HEK293 (cell line): ENCODE data around the gene TMED4.
A peak's percentile ranks its signal among the peaks of the same experiment; 100 is the strongest.

Experiments used
- CTCF ChIA-PET: fragments of 350-600 bp; formaldehyde crosslinking; extraction: SDS; loops from one replicate; lab custom pipeline; 2021; ENCODE audit warnings: antibody characterized with exemption; lab: Yijun Ruan, JAX
- POLR2A ChIA-PET: fragments of 300-600 bp; formaldehyde crosslinking; extraction: SDS; loops from one replicate; lab custom pipeline; 2020; ENCODE audit warnings: antibody characterized with exemption, inconsistent platforms; lab: Yijun Ruan, JAX
- H3K27ac ChIP-seq: fragments of 200-500 bp; sonication (Bioruptor generic); 2 replicates; pipeline ENCODE4 v1.5.1; 2014; ENCODE audit warnings: low read depth, low read length, control low read depth, inconsistent platforms; ENCODE audit errors: extremely low read depth
- H3K36me3 ChIP-seq, 2 experiments: fragments of 200-500 bp in 1 of 2; sonication (Bioruptor generic) in 1 of 2; 1 replicate in 1 of 2; 2 replicates in 1 of 2; pipeline ENCODE4 v1.5.1; 2014 to 2017; ENCODE audit warnings: inconsistent platforms in 2 of 2, low read length in 2 of 2; ENCODE audit not compliant: control insufficient read depth in 2 of 2, insufficient read depth in 1 of 2
- H3K4me1 ChIP-seq: fragments of 200-500 bp; sonication (Bioruptor generic); 2 replicates; pipeline ENCODE4 v1.5.1; 2014; ENCODE audit warnings: mild to moderate bottlenecking, low read length, inconsistent platforms; ENCODE audit not compliant: control insufficient read depth, insufficient read depth
- H3K4me3 ChIP-seq: 2 replicates; pipeline ENCODE4 v1.5.1; 2011; ENCODE audit warnings: low read depth, mild to moderate bottlenecking, control low read depth, low read length, moderate library complexity
- H3K9me3 ChIP-seq: fragments of 200-500 bp; sonication (Bioruptor generic); 2 replicates; pipeline ENCODE4 v1.5.1; 2014; ENCODE audit warnings: low read depth, low read length, inconsistent platforms; ENCODE audit not compliant: control insufficient read depth, insufficient read depth
- BCL11A ChIP-seq: fragments of 450-650 bp; formaldehyde crosslinking; IDR thresholded peaks from 2 replicates; pipeline ENCODE4 v1.5.1; 2016; ENCODE audit warnings: low read depth, missing biosample characterization, missing genetic modification characterization
- IKZF3 ChIP-seq: fragments of 450-650 bp; IDR thresholded peaks from 2 replicates; pipeline ENCODE4 v1.5.0; 2018; ENCODE audit warnings: missing biosample characterization, mild to moderate bottlenecking, missing genetic modification characterization, moderate library complexity
- KLF16 ChIP-seq: fragments of 450-650 bp; formaldehyde crosslinking; IDR thresholded peaks from 2 replicates; pipeline ENCODE4 v1.5.1; 2017; ENCODE audit warnings: missing biosample characterization, missing genetic modification characterization
- KLF7 ChIP-seq: fragments of 450-650 bp; formaldehyde crosslinking; IDR thresholded peaks from 2 replicates; pipeline ENCODE4 v1.5.1; 2016; ENCODE audit warnings: missing biosample characterization, missing genetic modification characterization, borderline replicate concordance
- SP2 ChIP-seq: fragments of 450-650 bp; formaldehyde crosslinking; IDR thresholded peaks from 2 replicates; pipeline ENCODE4 v1.5.1; 2016; ENCODE audit warnings: missing biosample characterization, missing genetic modification characterization
- ZBTB17 ChIP-seq: fragments of 450-650 bp; formaldehyde crosslinking; IDR thresholded peaks from 2 replicates; pipeline ENCODE4 v1.5.1; 2016; ENCODE audit warnings: missing biosample characterization, missing genetic modification characterization
- ZNF24 ChIP-seq: fragments of 450-650 bp; formaldehyde crosslinking; IDR thresholded peaks from 2 replicates; pipeline ENCODE4 v1.5.1; 2016; ENCODE audit warnings: missing biosample characterization, missing genetic modification characterization
- ZNF335 ChIP-seq: fragments of 450-650 bp; formaldehyde crosslinking; conservative IDR thresholded peaks from 2 replicates; pipeline ENCODE4 v1.5.1; 2016; ENCODE audit warnings: missing biosample characterization, missing genetic modification characterization
- ZNF391 ChIP-seq: fragments of 450-650 bp; formaldehyde crosslinking; IDR thresholded peaks from 2 replicates; pipeline ENCODE4 v1.5.1; 2016; ENCODE audit warnings: low read depth, missing biosample characterization, missing genetic modification characterization, borderline replicate concordance
- ZNF561 ChIP-seq: fragments of 450-650 bp; IDR thresholded peaks from 2 replicates; pipeline ENCODE4 v1.5.1; 2018; ENCODE audit warnings: missing biosample characterization, missing genetic modification characterization, borderline replicate concordance
- ZNF626 ChIP-seq: fragments of 450-650 bp; sonication (Bioruptor Pico); formaldehyde crosslinking; IDR thresholded peaks from 2 replicates; pipeline ENCODE4 v1.5.1; 2018; ENCODE audit warnings: missing biosample characterization, missing genetic modification characterization, inconsistent platforms
- ZNF677 ChIP-seq: fragments of 450-650 bp; IDR thresholded peaks from 2 replicates; pipeline ENCODE4 v1.5.0; 2018; ENCODE audit warnings: missing biosample characterization, mild to moderate bottlenecking, missing genetic modification characterization, moderate library complexity
- TF ChIP-seq, protein P1 (sequence below): fragments of 450-650 bp; formaldehyde crosslinking; IDR thresholded peaks from 2 replicates; pipeline ENCODE4 v1.5.1; 2016; ENCODE audit warnings: missing biosample characterization, missing genetic modification characterization, low read depth
- TF ChIP-seq, protein P2 (sequence below): fragments of 450-650 bp; formaldehyde crosslinking; IDR thresholded peaks from 2 replicates; pipeline ENCODE4 v1.5.1; 2016; ENCODE audit warnings: missing biosample characterization, missing genetic modification characterization
- TF ChIP-seq, protein P3 (sequence below): fragments of 450-650 bp; formaldehyde crosslinking; IDR thresholded peaks from 2 replicates; pipeline ENCODE4 v1.5.1; 2016; ENCODE audit warnings: missing biosample characterization, missing genetic modification characterization
- TF ChIP-seq, protein P4 (sequence below): fragments of 450-650 bp; formaldehyde crosslinking; IDR thresholded peaks from 2 replicates; pipeline ENCODE4 v1.5.1; 2016; ENCODE audit warnings: missing biosample characterization, missing genetic modification characterization
- TF ChIP-seq, protein P5 (sequence below): fragments of 450-650 bp; formaldehyde crosslinking; IDR thresholded peaks from 2 replicates; pipeline ENCODE4 v1.5.1; 2017; ENCODE audit warnings: missing biosample characterization, missing genetic modification characterization
- TF ChIP-seq, protein P6 (sequence below): fragments of 450-650 bp; formaldehyde crosslinking; IDR thresholded peaks from 2 replicates; pipeline ENCODE4 v1.5.1; 2016; ENCODE audit warnings: missing biosample characterization, missing genetic modification characterization

TMED4 gene

DNA sequence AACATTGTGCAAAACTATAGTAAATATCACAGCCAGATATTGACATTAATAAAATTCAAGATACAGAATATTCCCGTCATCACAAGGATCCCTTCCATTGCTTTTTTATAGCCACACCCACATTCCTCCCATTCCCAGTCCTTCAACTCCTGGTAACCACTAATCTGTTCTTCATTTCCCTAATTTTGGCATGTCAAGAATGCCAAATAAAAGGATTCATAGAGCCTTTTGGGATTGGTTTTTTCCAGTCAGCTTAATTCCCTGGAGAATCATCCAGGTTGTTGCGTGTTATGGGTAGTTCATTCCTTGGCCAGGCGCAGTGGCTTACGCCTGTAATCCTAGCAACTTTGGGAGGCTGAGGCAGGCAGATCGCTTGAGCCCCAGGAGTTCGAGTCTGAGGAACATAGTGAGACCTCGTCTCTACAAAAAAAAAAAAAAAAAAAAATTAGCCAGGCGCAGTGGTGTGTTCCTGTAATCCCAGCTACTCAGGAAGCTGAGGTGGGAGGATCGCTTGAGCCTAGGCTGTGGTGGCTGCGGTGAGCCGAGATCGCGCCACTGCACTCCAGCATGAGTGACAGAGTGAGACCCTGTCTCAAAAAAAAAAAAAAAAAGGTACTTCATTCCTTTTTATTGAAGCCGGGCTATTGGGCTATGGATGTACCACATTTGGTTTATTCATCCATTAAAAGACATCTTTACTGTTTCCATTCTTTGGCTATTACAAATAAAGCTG is 27.1 kb upstream of the TMED4 start:
- Histone ChIP-seq H3K4me3 (no peak overlapping the region), H3K36me3 (no peaks in the 10 kb centered on the region; a peak in 1 of 3 replicates), H3K27ac (no peak overlapping the region), H3K9me3 (no peaks in the 10 kb centered on the region), H3K4me1 (no peaks in the 10 kb centered on the region)
- POLR2A ChIA-PET = interaction anchor here (0.6 to 0.7 kb wide), 2 partner anchors 237 to 624 kb away, joined by 3 to 6 read pairs; no protein-coding TSS in a partner anchor
- TF ChIP-seq IKZF3 (tag by site-specific recombination) = peak; percentile 54
- no peak for TF ChIP-seq ZNF335 (tag by site-specific recombination)
- TF ChIP-seq, protein P1, sequence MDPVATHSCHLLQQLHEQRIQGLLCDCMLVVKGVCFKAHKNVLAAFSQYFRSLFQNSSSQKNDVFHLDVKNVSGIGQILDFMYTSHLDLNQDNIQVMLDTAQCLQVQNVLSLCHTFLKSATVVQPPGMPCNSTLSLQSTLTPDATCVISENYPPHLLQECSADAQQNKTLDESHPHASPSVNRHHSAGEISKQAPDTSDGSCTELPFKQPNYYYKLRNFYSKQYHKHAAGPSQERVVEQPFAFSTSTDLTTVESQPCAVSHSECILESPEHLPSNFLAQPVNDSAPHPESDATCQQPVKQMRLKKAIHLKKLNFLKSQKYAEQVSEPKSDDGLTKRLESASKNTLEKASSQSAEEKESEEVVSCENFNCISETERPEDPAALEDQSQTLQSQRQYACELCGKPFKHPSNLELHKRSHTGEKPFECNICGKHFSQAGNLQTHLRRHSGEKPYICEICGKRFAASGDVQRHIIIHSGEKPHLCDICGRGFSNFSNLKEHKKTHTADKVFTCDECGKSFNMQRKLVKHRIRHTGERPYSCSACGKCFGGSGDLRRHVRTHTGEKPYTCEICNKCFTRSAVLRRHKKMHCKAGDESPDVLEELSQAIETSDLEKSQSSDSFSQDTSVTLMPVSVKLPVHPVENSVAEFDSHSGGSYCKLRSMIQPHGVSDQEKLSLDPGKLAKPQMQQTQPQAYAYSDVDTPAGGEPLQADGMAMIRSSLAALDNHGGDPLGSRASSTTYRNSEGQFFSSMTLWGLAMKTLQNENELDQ (tag by site-specific recombination) = no peak
- TF ChIP-seq, protein P2, sequence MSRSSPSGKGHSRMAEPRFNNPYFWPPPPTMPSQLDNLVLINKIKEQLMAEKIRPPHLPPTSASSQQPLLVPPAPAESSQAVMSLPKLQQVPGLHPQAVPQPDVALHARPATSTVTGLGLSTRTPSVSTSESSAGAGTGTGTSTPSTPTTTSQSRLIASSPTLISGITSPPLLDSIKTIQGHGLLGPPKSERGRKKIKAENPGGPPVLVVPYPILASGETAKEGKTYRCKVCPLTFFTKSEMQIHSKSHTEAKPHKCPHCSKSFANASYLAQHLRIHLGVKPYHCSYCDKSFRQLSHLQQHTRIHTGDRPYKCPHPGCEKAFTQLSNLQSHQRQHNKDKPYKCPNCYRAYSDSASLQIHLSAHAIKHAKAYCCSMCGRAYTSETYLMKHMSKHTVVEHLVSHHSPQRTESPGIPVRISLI (tag by site-specific recombination) = peak; percentile 65; the same call in 1 of the 2 replicates
- CTCF ChIA-PET = interaction anchor here (0.6 kb wide), 1 partner anchor 16 kb away, joined by 4 read pairs; no protein-coding TSS in a partner anchor

DNA sequence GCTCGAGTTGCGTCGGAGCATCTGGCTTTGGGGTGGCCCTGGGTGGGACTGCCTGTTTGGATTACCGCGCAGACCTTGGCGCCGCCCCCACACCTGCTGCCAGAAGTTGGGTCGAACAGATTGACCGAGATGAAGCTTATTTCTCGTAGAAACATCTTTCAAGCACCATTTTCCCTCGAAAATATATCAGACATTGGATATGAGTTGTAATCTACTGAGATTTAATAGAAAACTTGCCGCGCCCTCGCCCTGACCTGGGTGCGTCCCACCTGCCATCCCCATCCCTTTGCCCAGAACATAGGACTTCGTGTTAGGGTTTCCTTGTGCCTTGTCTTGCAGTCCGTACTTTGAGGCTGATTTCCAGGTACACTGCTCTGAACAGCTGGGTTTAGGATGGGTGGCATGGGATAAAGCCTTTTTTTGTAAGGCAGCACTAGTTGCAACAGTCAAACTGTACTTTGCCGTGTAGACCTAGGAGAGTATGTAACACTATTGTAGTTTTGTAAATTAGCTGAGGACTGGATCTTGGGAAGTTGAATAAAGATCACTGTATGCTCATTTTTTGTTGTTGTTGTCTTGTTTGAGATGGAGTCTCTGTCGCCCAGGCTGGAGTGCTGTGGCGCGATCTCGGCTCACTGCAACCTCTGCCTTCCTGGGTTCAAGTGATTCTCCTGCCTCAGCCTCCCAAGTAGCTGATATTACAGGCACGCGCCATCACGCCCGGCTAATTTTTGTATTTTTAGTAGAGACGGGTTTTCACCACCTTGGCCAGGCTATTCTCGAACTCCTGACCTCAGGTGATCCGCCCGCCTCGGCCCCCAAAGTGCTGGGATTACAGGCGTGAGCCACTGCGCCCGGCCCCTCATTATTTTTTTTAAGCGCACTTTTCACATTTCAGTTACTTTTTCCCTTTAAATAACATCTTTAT is 25.4 kb upstream of the TMED4 start:
- 0 out of 2 replicates have a peak, but pooled peaks have one; percentile 20 for TF ChIP-seq ZNF24 (tag by site-specific recombination)
- TF ChIP-seq KLF16 (tag by site-specific recombination) = no peak
- TF ChIP-seq SP2 (tag by site-specific recombination) = no peak
- TF ChIP-seq ZNF561 (tag by site-specific recombination) = 0 out of 2 replicates have a peak, but pooled peaks have one; percentile 1
- peak; percentile 86 for TF ChIP-seq ZNF335 (tag by site-specific recombination)
- TF ChIP-seq, protein P3, sequence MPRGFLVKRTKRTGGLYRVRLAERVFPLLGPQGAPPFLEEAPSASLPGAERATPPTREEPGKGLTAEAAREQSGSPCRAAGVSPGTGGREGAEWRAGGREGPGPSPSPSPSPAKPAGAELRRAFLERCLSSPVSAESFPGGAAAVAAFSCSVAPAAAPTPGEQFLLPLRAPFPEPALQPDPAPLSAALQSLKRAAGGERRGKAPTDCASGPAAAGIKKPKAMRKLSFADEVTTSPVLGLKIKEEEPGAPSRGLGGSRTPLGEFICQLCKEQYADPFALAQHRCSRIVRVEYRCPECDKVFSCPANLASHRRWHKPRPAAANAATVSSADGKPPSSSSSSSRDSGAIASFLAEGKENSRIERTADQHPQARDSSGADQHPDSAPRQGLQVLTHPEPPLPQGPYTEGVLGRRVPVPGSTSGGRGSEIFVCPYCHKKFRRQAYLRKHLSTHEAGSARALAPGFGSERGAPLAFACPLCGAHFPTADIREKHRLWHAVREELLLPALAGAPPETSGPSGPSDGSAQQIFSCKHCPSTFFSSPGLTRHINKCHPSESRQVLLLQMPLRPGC (tag by site-specific recombination) = peak; percentile 16; the same call in 1 of the 2 replicates
- TF ChIP-seq, protein P4, sequence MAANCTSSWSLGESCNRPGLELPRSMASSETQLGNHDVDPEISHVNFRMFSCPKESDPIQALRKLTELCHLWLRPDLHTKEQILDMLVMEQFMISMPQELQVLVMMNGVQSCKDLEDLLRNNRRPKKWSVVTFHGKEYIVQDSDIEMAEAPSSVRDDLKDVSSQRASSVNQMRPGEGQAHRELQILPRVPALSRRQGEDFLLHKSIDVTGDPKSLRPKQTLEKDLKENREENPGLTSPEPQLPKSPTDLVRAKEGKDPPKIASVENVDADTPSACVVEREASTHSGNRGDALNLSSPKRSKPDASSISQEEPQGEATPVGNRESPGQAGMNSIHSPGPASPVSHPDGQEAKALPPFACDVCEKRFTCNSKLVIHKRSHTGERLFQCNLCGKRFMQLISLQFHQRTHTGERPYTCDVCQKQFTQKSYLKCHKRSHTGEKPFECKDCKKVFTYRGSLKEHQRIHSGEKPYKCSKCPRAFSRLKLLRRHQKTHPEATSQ = 0 out of 2 replicates have a peak, but pooled peaks have one; percentile 74
- TF ChIP-seq ZNF677 = no peak
- peak; percentile 88 for TF ChIP-seq ZBTB17 (tag by site-specific recombination)
- TF ChIP-seq ZNF391 = 0 out of 2 replicates have a peak, but pooled peaks have one; percentile 33
- TF ChIP-seq ZNF626 (tag by site-specific recombination) = no peak
- peak; percentile 86; the same call in 1 of the 2 replicates for TF ChIP-seq BCL11A
- TF ChIP-seq, protein P5, sequence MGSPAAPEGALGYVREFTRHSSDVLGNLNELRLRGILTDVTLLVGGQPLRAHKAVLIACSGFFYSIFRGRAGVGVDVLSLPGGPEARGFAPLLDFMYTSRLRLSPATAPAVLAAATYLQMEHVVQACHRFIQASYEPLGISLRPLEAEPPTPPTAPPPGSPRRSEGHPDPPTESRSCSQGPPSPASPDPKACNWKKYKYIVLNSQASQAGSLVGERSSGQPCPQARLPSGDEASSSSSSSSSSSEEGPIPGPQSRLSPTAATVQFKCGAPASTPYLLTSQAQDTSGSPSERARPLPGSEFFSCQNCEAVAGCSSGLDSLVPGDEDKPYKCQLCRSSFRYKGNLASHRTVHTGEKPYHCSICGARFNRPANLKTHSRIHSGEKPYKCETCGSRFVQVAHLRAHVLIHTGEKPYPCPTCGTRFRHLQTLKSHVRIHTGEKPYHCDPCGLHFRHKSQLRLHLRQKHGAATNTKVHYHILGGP (tag by site-specific recombination) = no peak
- TF ChIP-seq, protein P6, sequence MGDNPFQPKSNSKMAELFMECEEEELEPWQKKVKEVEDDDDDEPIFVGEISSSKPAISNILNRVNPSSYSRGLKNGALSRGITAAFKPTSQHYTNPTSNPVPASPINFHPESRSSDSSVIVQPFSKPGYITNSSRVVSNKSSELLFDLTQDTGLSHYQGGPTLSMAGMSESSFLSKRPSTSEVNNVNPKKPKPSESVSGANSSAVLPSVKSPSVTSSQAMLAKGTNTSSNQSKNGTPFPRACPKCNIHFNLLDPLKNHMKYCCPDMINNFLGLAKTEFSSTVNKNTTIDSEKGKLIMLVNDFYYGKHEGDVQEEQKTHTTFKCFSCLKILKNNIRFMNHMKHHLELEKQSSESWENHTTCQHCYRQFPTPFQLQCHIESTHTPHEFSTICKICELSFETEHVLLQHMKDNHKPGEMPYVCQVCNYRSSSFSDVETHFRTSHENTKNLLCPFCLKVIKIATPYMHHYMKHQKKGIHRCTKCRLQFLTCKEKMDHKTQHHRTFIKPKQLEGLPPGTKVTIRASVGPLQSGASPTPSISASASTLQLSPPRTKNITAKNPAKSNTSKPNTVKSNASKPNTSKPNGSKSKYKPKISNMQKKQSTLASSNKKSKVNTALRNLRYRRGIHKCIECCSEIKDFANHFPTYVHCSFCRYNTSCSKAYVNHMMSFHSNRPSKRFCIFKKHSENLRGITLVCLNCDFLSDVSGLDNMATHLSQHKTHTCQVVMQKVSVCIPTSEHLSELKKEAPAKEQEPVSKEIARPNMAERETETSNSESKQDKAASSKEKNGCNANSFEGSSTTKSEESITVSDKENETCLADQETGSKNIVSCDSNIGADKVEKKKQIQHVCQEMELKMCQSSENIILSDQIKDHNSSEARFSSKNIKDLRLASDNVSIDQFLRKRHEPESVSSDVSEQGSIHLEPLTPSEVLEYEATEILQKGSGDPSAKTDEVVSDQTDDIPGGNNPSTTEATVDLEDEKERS = peak; percentile 44; the same call in 1 of the 2 replicates
- peak; percentile 15; the same call in 1 of the 2 replicates for TF ChIP-seq KLF7 (tag by site-specific recombination)
- Histone ChIP-seq H3K4me1 (no peaks in the 10 kb centered on the region), H3K27ac (peak overlapping the region; percentile 86), H3K36me3 (no peaks in the 10 kb centered on the region), H3K4me3 (peak overlapping the region; percentile 98), H3K9me3 (no peaks in the 10 kb centered on the region)
- POLR2A ChIA-PET = interaction anchor here (0.5 to 2.4 kb wide), 20 partner anchors 12 to 393 kb away, joined by 3 to 14 read pairs (median 4); partner anchors contain the start of genes DDX56, PURB and TMED4
- CTCF ChIA-PET = interaction anchor here (1.5 kb wide), 1 partner anchor 10 kb away, joined by 5 read pairs; no protein-coding TSS in a partner anchor
